HG02938 (cell line): ENCODE data around the gene ARL10.

Source experiments
- ATAC-seq: cut with Tn5 transposase; IDR thresholded peaks from one replicate; pipeline ENCODE4 v1.9.1; 2021; ENCODE audit warnings: mild to moderate bottlenecking, moderate library complexity; ENCODE audit not compliant: unreplicated experiment

Gene ARL10

GRCh38 chr5:176361437-176362232 is 3.7 kb upstream of the ARL10 start, which contains the start of gene KIAA1191:
Gene KIAA1191 (minus strand): TSS chr5:176361764. CDS start chr5:176359508, 2,256 bp downstream.
- ATAC-seq = peak; percentile 82

DNA sequence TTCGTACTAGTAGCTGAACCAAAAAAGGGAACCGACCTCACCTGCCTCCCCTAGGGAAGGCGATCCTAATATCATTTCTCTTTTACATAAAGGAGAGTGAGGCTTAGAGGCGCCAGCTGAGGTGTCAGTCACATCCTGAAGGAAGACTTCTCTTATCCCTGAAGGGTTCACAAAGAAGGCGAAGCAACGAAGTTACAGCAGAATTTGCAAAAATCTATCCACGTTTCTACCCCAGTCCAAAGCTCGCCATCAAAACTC is 3.1 kb upstream of the ARL10 start:
- no peak for ATAC-seq

DNA sequence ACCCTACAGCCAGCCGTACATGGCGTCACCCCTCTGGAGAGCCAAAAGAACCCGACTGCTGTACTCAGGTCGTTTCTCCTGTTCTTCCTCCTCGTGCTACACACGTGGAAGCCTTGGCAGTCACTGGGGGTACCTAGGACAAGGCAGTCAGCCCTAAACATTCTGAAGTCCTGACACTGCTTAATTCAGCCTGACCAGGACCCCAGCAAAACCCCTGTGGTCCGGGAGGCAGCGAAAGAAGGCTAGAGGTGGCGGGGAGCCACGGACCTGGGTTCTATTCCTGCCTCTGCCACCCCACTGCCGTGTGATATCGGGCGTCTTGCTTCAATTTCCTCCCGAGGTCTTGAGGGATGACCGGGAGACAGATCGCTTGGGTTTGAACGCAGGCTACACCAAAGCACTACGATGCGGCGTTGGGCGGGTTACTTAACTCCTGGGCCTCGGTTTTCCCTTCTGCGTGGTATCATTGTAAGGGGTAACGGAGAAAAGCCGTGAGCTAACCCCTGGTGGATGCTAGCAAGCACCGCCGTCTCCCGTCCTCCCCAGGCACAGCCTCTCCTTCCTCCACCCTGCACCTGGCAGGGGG is 429 bp upstream of the ARL10 start:
- no peak for ATAC-seq

DNA sequence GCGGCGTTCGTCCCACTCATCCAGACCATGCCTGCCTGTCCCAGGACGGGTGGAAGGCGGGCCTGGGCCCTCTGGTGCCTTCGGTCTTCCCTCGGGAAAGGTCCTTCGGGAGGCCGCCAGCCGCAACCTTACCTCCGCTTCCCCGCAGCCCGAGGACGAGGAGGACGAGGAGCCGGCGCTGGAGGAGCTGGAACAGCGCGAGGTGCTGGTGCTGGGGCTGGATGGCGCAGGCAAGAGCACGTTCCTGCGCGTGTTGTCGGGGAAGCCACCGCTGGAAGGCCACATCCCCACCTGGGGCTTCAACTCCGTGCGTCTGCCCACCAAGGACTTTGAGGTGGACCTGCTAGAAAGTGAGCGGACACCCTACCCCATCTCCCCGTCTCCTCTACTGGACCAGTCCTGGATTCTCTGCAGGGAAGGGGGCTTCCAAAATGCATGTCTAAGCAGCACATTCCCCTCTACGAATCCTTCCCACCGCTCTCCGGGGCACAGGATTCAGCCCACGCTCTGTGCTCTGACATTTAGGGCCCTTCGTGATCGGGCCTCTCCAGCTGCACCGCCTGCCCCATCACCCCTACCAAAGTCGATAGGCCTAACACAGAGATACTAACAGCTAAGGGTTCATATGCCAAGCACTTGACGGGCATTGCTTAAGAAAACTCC is 1.1 kb downstream of the ARL10 start:
- ATAC-seq = no peak

DNA sequence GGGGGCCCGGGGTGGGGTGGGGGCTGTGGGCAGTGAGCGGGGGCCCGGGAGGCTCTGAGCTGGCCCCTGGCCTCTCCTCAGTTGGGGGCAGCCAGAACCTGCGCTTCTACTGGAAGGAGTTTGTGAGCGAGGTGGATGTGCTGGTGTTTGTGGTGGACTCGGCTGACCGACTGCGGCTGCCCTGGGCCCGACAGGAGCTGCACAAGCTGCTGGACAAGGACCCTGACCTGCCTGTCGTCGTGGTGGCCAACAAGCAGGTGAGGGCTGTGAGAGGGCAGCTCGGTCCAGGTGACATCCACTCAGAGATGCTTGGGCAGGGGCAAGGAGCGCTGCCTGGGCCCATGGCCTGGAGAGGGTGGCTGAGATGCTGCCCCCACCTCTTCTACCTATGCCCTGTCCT is 3.4 kb downstream of the ARL10 start:
- ATAC-seq = no peak

DNA sequence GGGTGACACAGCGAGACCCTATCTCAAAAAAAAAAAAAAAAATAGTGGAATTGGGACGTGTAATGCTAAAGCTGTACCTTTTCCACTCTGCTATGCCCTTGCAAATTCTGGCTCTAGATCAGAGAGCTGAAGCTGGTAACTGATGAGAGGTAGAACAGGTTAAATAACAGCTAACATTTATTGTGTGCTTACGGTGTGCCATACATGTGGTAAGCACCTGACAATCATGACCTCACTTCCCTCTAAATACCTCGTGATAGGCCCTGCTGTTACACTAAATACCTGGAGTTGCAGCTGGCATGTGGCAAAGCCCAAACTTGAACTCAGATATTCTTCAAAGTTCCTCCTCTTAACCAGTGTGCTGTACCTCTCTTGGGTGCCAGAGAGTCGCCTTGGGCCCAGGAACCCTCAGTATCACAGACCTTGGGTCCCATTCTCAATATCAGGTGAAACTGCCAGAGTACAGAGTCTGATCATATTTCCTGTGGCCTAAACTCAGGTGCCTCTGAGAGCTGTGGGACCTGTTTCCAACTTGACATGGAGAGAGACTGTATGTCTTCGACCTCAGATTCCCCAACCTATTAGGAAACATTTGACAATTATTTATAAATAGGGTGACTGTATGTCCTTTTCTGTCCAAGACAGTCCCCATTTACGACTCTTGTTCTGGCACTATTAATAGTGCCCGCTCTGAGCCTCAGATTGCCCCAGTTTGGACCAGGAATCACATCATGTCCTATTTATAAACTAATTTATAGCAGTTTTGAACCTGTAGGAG is 4.8 kb downstream of the ARL10 start:
- ATAC-seq = no peak

DNA sequence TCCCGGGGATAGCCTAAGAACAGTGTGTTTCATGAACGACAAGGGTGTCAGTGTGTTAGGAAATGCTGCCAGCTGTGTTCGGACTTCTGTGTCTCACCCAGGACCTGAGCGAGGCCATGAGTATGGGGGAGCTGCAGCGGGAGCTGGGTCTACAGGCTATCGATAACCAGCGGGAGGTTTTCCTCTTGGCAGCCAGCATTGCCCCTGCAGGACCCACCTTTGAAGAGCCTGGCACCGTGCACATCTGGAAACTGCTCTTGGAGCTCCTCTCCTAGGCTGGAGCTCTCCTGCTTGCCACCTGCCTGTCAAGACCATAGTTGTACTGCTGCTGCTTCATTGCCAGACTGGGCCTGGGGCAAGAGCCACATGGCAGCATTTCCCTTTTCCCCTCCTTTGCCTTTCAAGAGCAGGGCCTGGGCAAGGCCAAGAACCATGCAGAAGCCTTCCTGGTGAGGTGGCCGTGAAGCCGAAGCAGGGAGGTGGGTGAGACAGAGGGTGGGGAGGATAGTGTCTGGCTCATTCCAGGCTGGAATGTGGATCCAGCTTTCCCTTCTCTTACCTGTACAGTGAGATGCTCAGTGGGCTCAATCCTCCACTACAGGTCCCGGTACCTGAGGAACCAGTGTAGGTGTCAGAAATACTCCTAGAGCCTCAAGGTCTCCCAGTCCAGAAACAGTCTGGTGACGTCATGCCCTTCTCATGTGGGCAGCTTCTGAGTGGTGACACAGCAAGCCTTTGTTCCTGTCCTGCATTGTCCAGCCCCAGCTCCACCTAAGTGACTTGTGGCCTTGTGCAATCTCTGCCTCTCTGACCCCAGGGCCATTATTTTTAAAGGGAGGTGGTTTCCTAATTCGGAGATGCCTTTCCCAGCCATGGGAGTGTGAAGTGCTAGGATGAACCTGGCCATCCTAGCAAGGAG is 6.6 kb downstream of the ARL10 start:
- ATAC-seq = no peak

DNA sequence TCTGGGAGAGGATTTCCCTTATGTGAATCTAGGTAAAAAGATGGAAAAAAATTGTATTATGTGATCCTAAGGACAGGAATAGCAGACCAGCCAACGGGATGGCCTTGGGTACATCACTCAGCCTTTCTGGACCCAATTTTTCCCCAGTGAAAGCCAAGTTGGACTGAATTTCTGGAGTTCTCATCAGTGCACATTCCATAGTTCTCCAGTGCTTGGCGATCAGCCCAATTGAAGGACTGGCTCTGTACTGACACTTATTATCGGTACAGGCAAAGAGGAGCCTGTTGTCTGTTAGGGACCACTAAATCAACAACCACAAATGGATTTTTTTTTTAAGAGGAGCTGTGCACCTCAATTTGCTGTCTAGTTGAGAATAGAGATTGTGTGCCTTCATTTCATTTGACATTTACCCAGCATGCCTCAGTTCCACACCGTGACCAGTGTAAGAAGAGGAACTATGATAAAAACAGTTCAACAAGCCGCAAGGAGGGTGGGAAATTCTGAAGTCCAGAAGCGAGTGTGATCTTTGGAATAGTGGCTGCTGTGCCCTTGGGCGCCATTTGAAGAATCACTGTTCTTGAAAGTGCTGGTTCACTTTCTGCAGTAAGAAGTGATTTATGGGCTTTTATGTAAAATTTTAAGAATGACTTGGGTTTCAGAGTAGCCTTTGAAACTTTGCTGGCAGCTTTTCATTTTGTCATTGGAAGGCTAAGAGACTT is 8.0 kb downstream of the ARL10 start:
- no peak for ATAC-seq

DNA sequence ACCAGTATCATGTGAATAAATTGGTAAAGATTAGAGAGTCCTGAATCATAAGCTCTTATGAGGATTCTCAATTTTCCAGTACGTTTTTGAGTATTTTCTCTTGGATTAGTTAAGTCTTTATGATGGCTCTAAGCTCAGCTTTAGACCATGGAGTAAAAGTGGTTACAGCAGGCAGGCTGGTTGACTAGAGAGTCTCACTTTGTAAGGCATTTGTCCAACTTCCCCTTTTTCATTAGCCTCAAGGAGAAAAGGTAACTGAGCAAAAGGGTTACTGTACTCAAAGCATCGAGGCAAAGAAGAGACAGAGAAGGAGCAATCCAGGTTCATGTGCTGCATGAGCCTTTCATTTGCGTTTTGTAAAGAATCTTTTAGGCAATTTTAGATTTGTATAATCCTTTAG is 14.6 kb downstream of the ARL10 start:
- peak; percentile 71 for ATAC-seq

DNA sequence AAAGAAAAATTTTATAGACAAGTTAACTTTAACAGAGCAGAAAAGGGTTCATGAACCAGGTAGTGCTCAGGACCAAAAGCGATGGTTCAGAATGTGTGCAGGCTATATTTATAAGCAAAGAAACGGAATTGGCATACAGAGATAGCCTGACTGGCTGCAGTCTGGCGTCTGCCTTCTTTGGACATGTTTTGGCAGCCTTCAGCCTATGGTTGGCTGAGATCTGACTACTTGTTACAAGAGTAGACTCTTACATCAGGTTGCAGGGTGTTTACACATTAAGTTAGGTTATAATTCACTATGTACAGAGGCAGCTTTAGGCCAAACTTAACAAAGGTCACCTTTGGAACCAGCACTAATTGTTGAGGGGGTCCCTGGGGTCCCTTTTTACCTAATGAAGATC is 16.1 kb downstream of the ARL10 start:
- ATAC-seq = no peak

GRCh38 chr5:176381979-176382378 is 16.7 kb downstream of the ARL10 start:
- no peak for ATAC-seq

DNA sequence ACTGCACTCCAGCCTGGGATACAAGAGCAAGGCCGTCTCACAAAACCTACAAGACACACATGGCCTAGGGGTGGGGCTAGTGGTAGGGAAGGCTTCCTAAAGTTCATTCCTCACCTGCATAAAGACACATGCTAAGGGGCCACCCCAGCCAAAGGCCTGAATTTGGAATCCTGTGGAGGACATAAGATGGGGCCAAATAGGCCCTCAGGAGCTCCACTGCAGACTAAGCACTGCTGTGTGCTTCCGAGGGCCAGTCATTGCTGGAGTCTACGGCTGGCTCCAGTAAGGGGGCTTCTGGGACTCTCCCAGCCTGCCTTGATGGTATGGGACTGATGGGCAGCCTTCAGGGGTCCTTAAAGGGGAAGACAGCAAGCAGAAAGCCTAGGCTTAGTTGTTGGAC is 17.4 kb downstream of the ARL10 start:
- no peak for ATAC-seq

- no peak for ATAC-seq
Measured at GRCh38 chr5:176383248-176383905, 18.1 kb downstream of the ARL10 start.

- ATAC-seq = no peak
Measured at GRCh38 chr5:176383961-176384360, 18.7 kb downstream of the ARL10 start.

DNA sequence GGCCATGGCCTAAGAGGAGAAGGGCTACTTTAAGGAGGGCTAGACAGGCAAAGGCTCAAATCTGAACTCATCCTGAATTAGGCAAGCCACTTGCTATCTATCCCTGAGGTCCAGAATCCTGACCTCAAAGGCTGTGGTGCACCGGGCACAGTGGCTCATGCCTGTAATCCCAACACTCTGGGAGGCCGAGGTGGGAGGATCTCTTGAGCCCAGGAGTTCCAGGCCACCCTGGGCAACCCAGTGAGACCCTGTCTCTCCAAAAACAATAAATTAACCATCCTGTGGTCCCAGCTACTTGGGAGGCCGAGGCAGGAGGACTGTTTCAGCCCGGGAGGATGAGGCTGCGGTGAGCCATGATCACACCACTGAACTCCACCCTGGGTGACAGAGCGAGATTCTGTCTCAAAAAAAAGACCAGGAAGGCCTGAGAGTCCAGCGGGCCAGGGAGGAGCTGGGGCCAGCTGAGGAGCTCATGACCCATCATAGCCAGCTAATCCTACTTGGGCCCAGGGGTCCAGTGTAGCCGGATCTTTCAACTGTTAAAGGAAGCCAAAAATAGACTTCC is 19.2 kb downstream of the ARL10 start:
- ATAC-seq = no peak

- ATAC-seq = no peak
Measured at GRCh38 chr5:176384991-176385390, 19.7 kb downstream of the ARL10 start.

GRCh38 chr5:176386491-176386890 is 21.2 kb downstream of the ARL10 start:
- no peak for ATAC-seq

DNA sequence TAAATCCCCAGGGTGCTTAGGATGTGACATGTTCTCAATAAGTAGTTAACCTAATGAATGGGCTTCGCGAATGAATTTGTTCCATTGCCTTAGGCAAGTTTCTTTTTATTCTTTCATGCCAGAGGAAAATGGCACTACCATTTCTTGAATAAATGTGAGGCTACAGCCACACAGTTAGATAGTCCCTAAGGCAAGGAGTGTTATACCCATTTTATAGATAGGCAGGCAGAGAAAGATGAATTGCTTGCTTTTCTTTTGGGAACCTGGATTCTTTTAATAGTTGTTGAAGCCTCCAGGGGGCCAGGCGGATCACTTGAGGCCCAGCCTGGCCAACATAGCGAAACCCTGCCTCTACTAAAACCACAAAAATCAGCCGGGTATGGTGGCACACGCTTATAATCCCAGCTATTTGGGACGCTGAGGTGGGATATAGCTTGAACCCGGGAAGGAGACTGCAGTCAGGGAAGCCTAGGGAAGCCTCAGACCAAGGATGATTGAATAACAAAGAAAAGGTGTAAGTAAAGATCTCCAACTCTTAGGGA is 22.2 kb downstream of the ARL10 start:
- ATAC-seq = no peak

- no peak for ATAC-seq
Measured at GRCh38 chr5:176388003-176388443, 22.7 kb downstream of the ARL10 start.
